HepG2 (cell line): ENCODE measurements around the gene LYST. TPM values are rescaled to one million over a fixed set of nuclear protein-coding genes. Genes with fewer than 3 reads are reported as not detected.
A peak's percentile ranks its signal among the peaks of the same experiment; 100 is the strongest.

Experiments used
- ATAC-seq: fragments of 200-7000 bp; cut with Tn5 transposase; 3 replicates; pipeline ENCODE4 v1.9.1; 2020; ENCODE audit warnings: mild to moderate bottlenecking, moderate library complexity
- BruUV-seq: library from RNA; stranded (reverse); fragments of 400-500 nt; replicated peaks from 2 replicates; lab custom pipeline; 2021; lab: Mats Ljungman, UMichigan
- CTCF ChIA-PET: fragments of 300-600 bp; formaldehyde crosslinking; extraction: SDS; loops from one replicate; lab custom pipeline; 2021; ENCODE audit warnings: low total read pairs, inconsistent platforms, low intra/inter-chr PET ratio; lab: Yijun Ruan, JAX
- POLR2A ChIA-PET: fragments of 350-600 bp; sonication (Branson Sonifier 250); formaldehyde crosslinking; loops from one replicate; lab custom pipeline; 2020; ENCODE audit warnings: antibody characterized with exemption, inconsistent platforms; lab: Yijun Ruan, JAX
- DNase-seq: peaks from one replicate; pipeline ENCODE4 v3.0.0-alpha.2; 2015; ENCODE audit warnings: low spot score
- FAIRE-seq: peaks from 3 replicates; lab custom pipeline; 2011; peaks lifted over from hg19 to GRCh38; lab: Jason Lieb, UNC
- H2AFZ ChIP-seq: one replicate; pipeline ENCODE4 v1.6.1; 2011; ENCODE audit warnings: low read length, inconsistent platforms
- H3K27ac ChIP-seq: fragments of 300-600 bp; 3 replicates; pipeline ENCODE4 v1.8.0; 2011; ENCODE audit warnings: mixed run types, mild to moderate bottlenecking, mixed read lengths, low read length, inconsistent platforms; ENCODE audit not compliant: insufficient read depth; ENCODE audit errors: extremely low read length
- H3K27me3 ChIP-seq, 2 experiments: fragments of 200-600 bp in 1 of 2; 2 replicates in 1 of 2; 3 replicates in 1 of 2; pipeline versions ENCODE4 v1.6.0 to v1.8.0; 2011; ENCODE audit warnings: low read length in 2 of 2, mild to moderate bottlenecking in 2 of 2, moderate library complexity in 2 of 2, inconsistent platforms in 1 of 2; ENCODE audit not compliant: insufficient read depth in 2 of 2, control insufficient read depth in 1 of 2
- H3K36me3 ChIP-seq, 2 experiments: fragments of 200-600 bp in 1 of 2; replicated peaks in 1 of 2; 2 replicates in 1 of 2; 3 replicates in 1 of 2; pipeline versions ENCODE4 v1.5.1 to v1.8.0; 2011; ENCODE audit warnings: low read length in 2 of 2, inconsistent platforms in 1 of 2; ENCODE audit not compliant: insufficient read depth in 2 of 2, control insufficient read depth in 1 of 2
- H3K4me1 ChIP-seq: 2 replicates; pipeline ENCODE4 v1.5.1; 2012; ENCODE audit warnings: low read length, inconsistent platforms; ENCODE audit not compliant: insufficient read depth
- H3K4me2 ChIP-seq: 2 replicates; pipeline ENCODE4 v1.6.0; 2011; ENCODE audit warnings: low read depth, low read length, inconsistent platforms
- H3K4me3 ChIP-seq, 3 experiments: fragments of 200-600 bp in 1 of 3; sonication (generic), shearing (Covaris generic) in 1 of 3; replicated peaks in 1 of 3; 2 replicates each; pipeline ENCODE4 v1.5.1; 2011 to 2016; ENCODE audit warnings: low read length in 3 of 3, inconsistent platforms in 2 of 3, low read depth in 2 of 3, mild to moderate bottlenecking in 2 of 3, control low read depth in 1 of 3, mixed read lengths in 1 of 3; ENCODE audit not compliant: insufficient read depth in 1 of 3
- H3K79me2 ChIP-seq: one replicate; pipeline ENCODE4 v1.6.1; 2011; ENCODE audit warnings: low read length, inconsistent platforms; ENCODE audit not compliant: insufficient read depth
- H3K9ac ChIP-seq: 2 replicates; pipeline ENCODE4 v1.6.0; 2011; ENCODE audit warnings: mild to moderate bottlenecking, low read depth, low read length, inconsistent platforms; ENCODE audit not compliant: insufficient read depth
- H3K9me3 ChIP-seq: 2 replicates; pipeline ENCODE4 v1.5.1; 2012; ENCODE audit warnings: mild to moderate bottlenecking, low read length
- H4K20me1 ChIP-seq: 2 replicates; pipeline ENCODE4 v1.6.0; 2011; ENCODE audit warnings: inconsistent platforms, mild to moderate bottlenecking, low read length, moderate library complexity; ENCODE audit not compliant: insufficient read depth
- FLYWCH1 ChIP-seq: sonication (generic); formaldehyde crosslinking; IDR thresholded peaks from 2 replicates; pipeline ENCODE4 v1.8.1; 2023; ENCODE audit warnings: mild to moderate bottlenecking, missing genetic modification reagents
- HNF4A ChIP-seq: sonication (generic); formaldehyde crosslinking; IDR thresholded peaks from 2 replicates; pipeline ENCODE4 v1.4.0; 2020; ENCODE audit warnings: missing genetic modification reagents
- KLF11 ChIP-seq: IDR thresholded peaks from 2 replicates; pipeline ENCODE4 v1.6.1; 2016; ENCODE audit warnings: missing compliant biosample characterization
- NR2C2 ChIP-seq: sonication (generic); formaldehyde crosslinking; IDR thresholded peaks from 2 replicates; pipeline ENCODE4 v1.4.0; 2020; ENCODE audit warnings: missing genetic modification reagents, mild to moderate bottlenecking, moderate library complexity, borderline replicate concordance
- NR2F1 ChIP-seq, 2 experiments: fragments of 450-650 bp in 1 of 2; formaldehyde crosslinking in 1 of 2; IDR thresholded peaks; 2 replicates each; pipeline versions ENCODE4 v1.5.0 to v1.6.1; 2016 to 2020; ENCODE audit warnings: mild to moderate bottlenecking in 1 of 2, missing compliant biosample characterization in 1 of 2, missing genetic modification reagents in 1 of 2, moderate library complexity in 1 of 2
- NR2F6 ChIP-seq, 2 experiments: IDR thresholded peaks; 2 replicates each; pipeline ENCODE4 v1.6.1; 2016; ENCODE audit warnings: antibody characterized with exemption in 1 of 2, mild to moderate bottlenecking in 1 of 2
- PATZ1 ChIP-seq: sonication (generic); formaldehyde crosslinking; IDR thresholded peaks from 2 replicates; pipeline ENCODE4 v1.4.0; 2020; ENCODE audit warnings: missing genetic modification reagents
- SALL1 ChIP-seq: sonication (generic); formaldehyde crosslinking; IDR thresholded peaks from 2 replicates; pipeline ENCODE4 v1.8.0; 2022; ENCODE audit warnings: mild to moderate bottlenecking, missing genetic modification reagents
- SOX13 ChIP-seq, 3 experiments: fragments of 450-650 bp in 1 of 3; sonication (generic) in 1 of 3; formaldehyde crosslinking in 1 of 3; IDR thresholded peaks in 2 of 3; conservative IDR thresholded peaks in 1 of 3; 2 replicates each; pipeline versions ENCODE4 v1.5.0 to v1.6.1; 2016 to 2020; ENCODE audit warnings: antibody characterized with exemption in 1 of 3, mild to moderate bottlenecking in 1 of 3, missing compliant biosample characterization in 1 of 3, missing genetic modification reagents in 1 of 3, moderate library complexity in 1 of 3
- ZBTB33 ChIP-seq: sonication (generic); formaldehyde crosslinking; IDR thresholded peaks from 2 replicates; pipeline ENCODE4 v1.4.0; 2020; ENCODE audit warnings: missing genetic modification reagents
- ZBTB7B ChIP-seq: sonication (generic); formaldehyde crosslinking; IDR thresholded peaks from 2 replicates; pipeline ENCODE4 v1.4.0; 2020; ENCODE audit warnings: missing genetic modification reagents
- ZNF687 ChIP-seq: sonication (generic); formaldehyde crosslinking; IDR thresholded peaks from 2 replicates; pipeline ENCODE4 v1.5.1; 2020; ENCODE audit warnings: mild to moderate bottlenecking, missing genetic modification reagents, moderate library complexity
- ZNF788 ChIP-seq: sonication (generic); formaldehyde crosslinking; IDR thresholded peaks from 2 replicates; pipeline ENCODE4 v1.5.0; 2020; ENCODE audit warnings: mild to moderate bottlenecking, missing genetic modification reagents, borderline replicate concordance
- WGBS: methylation state at CpG from one replicate; pipeline ENCODE4 v1.1.6; 2017; ENCODE audit warnings: low lambda C conversion rate; 5-methylcytosine and 5-hydroxymethylcytosine counted together
- in situ Hi-C: cut with HindIII; loops from 2 replicates; pipeline ENCODE4 v1.10.0; 2017; ENCODE audit warnings: low pct_unique_long_range_greater_than_20kb; ENCODE audit not compliant: extremely low pct_ligation_motif_present
- intact Hi-C: fragments of 100-400 bp; cut with micrococcal nuclease; formaldehyde crosslinking; loops from one replicate; pipeline ENCODE4 v1.10.0; 2022; ENCODE audit not compliant: unreplicated experiment
- polyA plus RNA-seq, 8 experiments: library from polyadenylated mRNA; depleted of rRNA in 3 of 8; stranded (reverse) in 7 of 8; unstranded in 1 of 8; fragments of >200 nt; fragmentation: Illumina TruSeq in 4 of 8; extraction: Trizol in 4 of 8; gene quantifications; 2 replicates each; pipeline versions ENCODE4 v1.2.1 to v1.2.3, GENCODE V29; 2011 to 2016; ENCODE audit warnings: low read depth in 4 of 8, missing spikeins in 1 of 8, mixed read lengths in 1 of 8; ENCODE audit not compliant: insufficient read depth in 1 of 8
- total RNA-seq, 5 experiments: library from RNA; depleted of rRNA; stranded (reverse); fragments of >200 nt; fragmentation: Illumina TruSeq; extraction: Trizol; gene quantifications; 2 replicates each; pipeline ENCODE4 v1.2.3, GENCODE V29; 2016; ENCODE audit warnings: low read depth in 1 of 5

The LYST gene
- total and polyA plus RNA-seq, 2 of the 13 experiments (the other 11 are each of a cell fraction or from before 2014, with no cell fraction given) = 0.91 to 2.5 TPM

GRCh38 chr1:235640580-235640979 is 226.1 kb downstream of the LYST start:
- peaks cover 56% of the 10 kb centered on the region for H3K4me1 ChIP-seq
- no TSS peak for BruUV-seq
- TF ChIP-seq ZNF788 (no peak), ZBTB7B (CRISPR knock-in tag) (0 out of 2 replicates have a peak, but pooled peaks have one; percentile 44), NR2C2 (CRISPR knock-in tag) (peak; percentile 74), HNF4A (CRISPR knock-in tag) (peak; percentile 21; the same call in 1 of the 2 replicates), NR2F6 (IDR thresholded peaks at IDR 0.05) (peak; percentile 80), NR2F6 (CRISPR knock-in tag; IDR thresholded peaks at IDR 0.05) (peak; percentile 61; the same call in 1 of the 2 replicates), KLF11 (CRISPR knock-in tag) (no peak), PATZ1 (CRISPR knock-in tag) (0 out of 2 replicates have a peak, but pooled peaks have one; percentile 20), FLYWCH1 (CRISPR knock-in tag) (no peak), SOX13 (IDR thresholded peaks at IDR 0.05) (no peak), SOX13 (CRISPR knock-in tag; conservative IDR thresholded peaks at IDR 0.05 in 1 of 2, IDR thresholded peaks at IDR 0.05 in 1 of 2) (0 out of 4 replicates have a peak, but pooled peaks of 1 of the 2 experiments have one; percentile 24), SALL1 (CRISPR knock-in tag) (0 out of 2 replicates have a peak, but pooled peaks have one; percentile 17), NR2F1 (CRISPR knock-in tag; IDR thresholded peaks at IDR 0.05) (0 out of 4 replicates have a peak, but pooled peaks of 1 of the 2 experiments have one; percentile 37), ZBTB33 (CRISPR knock-in tag) (peak; percentile 98), ZNF687 (CRISPR knock-in tag) (peak; percentile 50)
- TF ChIP-seq, all 625 proteins: peak for 10
- FAIRE-seq (no peak), DNase-seq (no peak), ATAC-seq (peak; percentile 5; the same call in 2 of the 3 replicates)
- no peak overlapping the region for H3K4me3 ChIP-seq
- in situ Hi-C loops (no loop called here), intact Hi-C loops (no loop called here)
- POLR2A ChIA-PET = no interaction called here
- H3K36me3 ChIP-seq = peaks cover 2 to 8% of the 10 kb centered on the region in 2 experiments; a peak in 3 of 5 replicates
- H4K20me1 ChIP-seq = peaks cover 46% of the 10 kb centered on the region; the same call in 1 of the 2 replicates
- H3K27me3 ChIP-seq = no peaks in the 10 kb centered on the region
- peak overlapping the region; percentile 19 for H3K27ac ChIP-seq
- H3K9me3 ChIP-seq = no peaks in the 10 kb centered on the region
- no peak overlapping the region for H3K9ac ChIP-seq
- no peak overlapping the region for H2AFZ ChIP-seq
- 68% methylated on average over 7 of the region's 12 CpGs for WGBS
- H3K4me2 ChIP-seq = no peak overlapping the region
- peaks cover 75% of the 10 kb centered on the region for H3K79me2 ChIP-seq
- CTCF ChIA-PET = no interaction called here
